HG03095 (cell line): ENCODE data around the gene TRIM67.

ENCODE experiments used
- ATAC-seq: cut with Tn5 transposase; IDR thresholded peaks from one replicate; pipeline ENCODE4 v1.9.1; 2021; ENCODE audit warnings: moderate library complexity; ENCODE audit not compliant: unreplicated experiment

TRIM67 gene

GRCh38 chr1:231182317-231182716 is 20.5 kb downstream of the TRIM67 start:
- no peak for ATAC-seq

GRCh38 chr1:231183639-231184590 is 22.1 kb downstream of the TRIM67 start:
- no peak for ATAC-seq

GRCh38 chr1:231184891-231185290 is 23.0 kb downstream of the TRIM67 start:
- ATAC-seq = no peak

- ATAC-seq = no peak
Measured at GRCh38 chr1:231185391-231185790, 23.5 kb downstream of the TRIM67 start.

GRCh38 chr1:231186356-231187115 is 24.7 kb downstream of the TRIM67 start:
- no peak for ATAC-seq

- ATAC-seq = no peak
Measured at GRCh38 chr1:231187571-231187970, 25.7 kb downstream of the TRIM67 start.

- ATAC-seq = no peak
Measured at GRCh38 chr1:231188072-231188471, 26.2 kb downstream of the TRIM67 start.

GRCh38 chr1:231188768-231189167 is 26.9 kb downstream of the TRIM67 start:
- no peak for ATAC-seq

GRCh38 chr1:231189683-231190270 is 27.9 kb downstream of the TRIM67 start:
- no peak for ATAC-seq

GRCh38 chr1:231190456-231190855 is 28.6 kb downstream of the TRIM67 start:
- no peak for ATAC-seq

- no peak for ATAC-seq
Measured at GRCh38 chr1:231192620-231193163, 30.8 kb downstream of the TRIM67 start.

- no peak for ATAC-seq
Measured at GRCh38 chr1:231193710-231194340, 32.0 kb downstream of the TRIM67 start.

GRCh38 chr1:231194476-231194842 is 32.6 kb downstream of the TRIM67 start:
- ATAC-seq = no peak

GRCh38 chr1:231194843-231195516 is 33.1 kb downstream of the TRIM67 start:
- no peak for ATAC-seq

- no peak for ATAC-seq
Measured at GRCh38 chr1:231196307-231196706, 34.4 kb downstream of the TRIM67 start.

- no peak for ATAC-seq
Measured at GRCh38 chr1:231196728-231197127, 34.9 kb downstream of the TRIM67 start.

GRCh38 chr1:231199868-231200267 is 38.0 kb downstream of the TRIM67 start:
- ATAC-seq = no peak

GRCh38 chr1:231200388-231201031 is 38.7 kb downstream of the TRIM67 start:
- no peak for ATAC-seq

GRCh38 chr1:231201375-231201978 is 39.6 kb downstream of the TRIM67 start:
- ATAC-seq = no peak
